HG03139 (cell line): ENCODE results near the gene LGALS12.

Experiments used
- ATAC-seq: cut with Tn5 transposase; IDR thresholded peaks from one replicate; pipeline ENCODE4 v1.9.1; 2021; ENCODE audit not compliant: unreplicated experiment

The LGALS12 gene

DNA sequence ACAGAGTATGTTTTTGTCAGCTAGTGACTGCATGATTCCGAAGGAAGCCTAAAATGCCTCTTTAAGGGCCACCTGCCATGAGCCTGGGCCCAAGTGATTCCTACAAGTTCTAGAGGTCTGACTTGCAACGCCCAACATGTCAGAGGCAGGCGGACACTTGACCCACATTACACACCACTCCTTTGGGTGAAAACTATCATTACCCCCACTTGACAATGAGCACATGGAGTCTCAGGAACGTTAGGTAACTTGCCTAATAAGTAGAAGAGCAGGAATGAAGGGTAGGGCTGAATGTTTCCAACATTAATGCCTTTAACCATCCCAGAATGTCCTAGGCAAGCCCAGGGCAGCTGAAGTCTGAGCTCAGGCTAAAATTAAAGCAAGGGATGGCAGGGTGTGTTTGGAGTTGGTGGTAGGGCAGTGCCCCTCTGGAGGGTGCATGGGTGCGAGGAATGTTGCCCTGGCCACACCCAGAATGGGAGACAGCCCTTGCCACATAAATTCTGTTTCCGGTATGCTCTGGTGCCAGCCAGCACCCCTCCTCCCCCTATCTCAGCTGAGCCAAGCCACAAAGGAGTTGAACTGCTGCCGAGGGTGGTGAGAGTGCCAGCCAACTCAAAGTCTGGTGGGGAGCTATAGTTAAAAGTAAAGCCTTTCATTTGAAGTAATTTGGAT, 54.8 kb downstream of the LGALS12 start:
- no peak for ATAC-seq

DNA sequence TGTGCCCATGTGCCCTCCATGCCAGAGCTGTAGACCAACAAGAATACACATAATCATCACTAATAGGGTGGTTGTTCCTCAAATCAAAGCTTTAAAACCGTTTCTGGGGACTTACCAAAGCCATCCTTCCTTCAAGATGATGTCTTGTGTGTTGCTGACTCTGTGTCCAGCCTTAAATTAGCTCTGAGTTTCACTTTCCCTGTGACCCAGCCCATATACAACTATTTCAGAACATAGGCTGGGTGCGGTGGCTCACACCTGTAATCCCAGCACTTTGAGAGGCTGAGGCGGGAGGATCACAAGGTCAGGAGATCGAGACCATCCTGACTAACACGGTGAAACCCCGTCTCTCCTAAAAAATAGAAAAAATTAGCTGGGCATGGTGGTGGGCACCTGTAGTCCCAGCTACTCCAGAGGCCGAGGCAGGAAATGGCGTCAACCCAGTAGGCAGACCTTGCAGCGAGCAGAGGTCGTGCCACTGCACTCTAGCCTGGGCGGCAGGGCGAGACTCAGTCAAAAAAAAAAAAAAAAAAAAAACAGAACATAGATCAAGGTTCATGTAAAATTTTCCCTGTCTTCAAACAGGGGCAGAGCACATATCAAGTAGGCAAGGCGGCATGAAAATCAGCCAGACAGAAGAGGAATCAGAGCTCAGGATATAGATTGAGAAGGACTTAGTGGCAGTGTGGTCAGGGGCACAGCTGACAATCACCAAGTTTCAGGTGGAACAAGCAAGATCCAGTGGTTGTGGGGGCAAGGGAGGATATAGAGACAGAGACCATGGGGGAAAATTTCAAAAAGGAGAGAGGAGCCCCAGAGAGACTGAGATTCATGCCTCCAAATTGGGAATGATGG, 57.5 kb downstream of the LGALS12 start, which contains the start of gene PLAAT2:
TSS of gene PLAAT2 (minus strand) at position 179 of the 855 bp plus-strand sequence. CDS start at position 124, 55 bp downstream.
- ATAC-seq = no peak

DNA sequence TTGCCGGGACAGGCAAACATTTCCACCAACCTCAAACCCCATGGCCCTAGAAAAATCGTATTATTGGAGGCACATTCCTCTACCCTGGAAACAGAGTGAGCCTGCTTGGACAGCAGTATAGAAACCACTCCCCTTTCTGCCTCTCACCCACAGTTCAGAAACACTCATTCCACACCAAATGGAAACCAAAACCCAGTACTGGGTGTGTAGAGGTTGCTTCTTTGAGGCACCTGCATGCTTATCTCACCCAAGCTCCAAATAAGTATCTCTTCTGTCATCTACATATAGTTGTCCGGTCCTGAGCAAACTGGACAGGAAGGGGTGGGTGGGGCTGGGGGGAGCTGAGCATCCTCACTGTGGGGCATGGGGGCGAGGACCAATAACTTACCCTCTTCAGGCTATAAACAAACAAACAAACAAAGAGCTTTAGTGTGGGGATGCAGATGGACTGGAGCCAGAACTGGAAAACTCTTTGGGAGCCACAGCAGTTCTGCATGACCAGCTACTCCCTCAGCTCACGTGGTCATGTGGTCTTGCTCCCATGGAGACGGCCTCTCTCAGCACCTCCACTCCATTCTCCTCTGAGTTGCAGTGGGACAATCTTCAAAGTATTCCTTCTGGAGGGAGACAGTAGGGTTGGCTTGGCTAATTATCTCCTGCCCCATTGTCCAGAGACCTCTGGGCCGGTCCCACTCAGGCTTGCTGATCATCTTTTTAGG, 58.3 kb downstream of the LGALS12 start:
- ATAC-seq = peak; percentile 50

DNA sequence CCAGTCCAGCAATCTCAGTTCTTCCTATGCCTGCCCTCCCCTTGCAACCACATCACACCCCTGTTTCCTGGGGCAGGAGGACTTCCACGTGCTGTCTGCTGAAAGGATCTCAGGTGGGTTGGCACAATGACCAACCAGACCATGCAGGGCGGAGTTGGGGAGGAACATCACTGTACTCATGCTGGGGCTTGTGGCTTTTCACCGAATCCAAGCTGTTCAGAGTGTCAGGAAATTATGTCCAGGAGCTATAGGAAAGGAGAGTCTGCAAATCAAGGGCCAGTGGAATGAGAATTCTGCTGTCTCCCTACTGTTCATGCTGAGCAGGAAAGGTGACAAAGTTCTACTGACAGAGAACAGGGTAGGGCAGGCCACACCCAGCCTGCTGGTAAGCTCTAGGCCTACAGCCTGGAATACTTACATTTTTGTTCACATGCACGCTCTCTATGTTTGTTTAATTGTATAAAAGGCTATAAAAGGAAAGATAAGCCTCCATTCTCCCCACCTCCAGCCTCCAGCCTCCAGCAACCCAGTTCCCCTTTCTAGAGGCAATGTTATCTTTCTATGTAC, 59.0 kb downstream of the LGALS12 start:
- ATAC-seq = no peak
